ENCODE results near the gene STX7.

The STX7 gene

DNA sequence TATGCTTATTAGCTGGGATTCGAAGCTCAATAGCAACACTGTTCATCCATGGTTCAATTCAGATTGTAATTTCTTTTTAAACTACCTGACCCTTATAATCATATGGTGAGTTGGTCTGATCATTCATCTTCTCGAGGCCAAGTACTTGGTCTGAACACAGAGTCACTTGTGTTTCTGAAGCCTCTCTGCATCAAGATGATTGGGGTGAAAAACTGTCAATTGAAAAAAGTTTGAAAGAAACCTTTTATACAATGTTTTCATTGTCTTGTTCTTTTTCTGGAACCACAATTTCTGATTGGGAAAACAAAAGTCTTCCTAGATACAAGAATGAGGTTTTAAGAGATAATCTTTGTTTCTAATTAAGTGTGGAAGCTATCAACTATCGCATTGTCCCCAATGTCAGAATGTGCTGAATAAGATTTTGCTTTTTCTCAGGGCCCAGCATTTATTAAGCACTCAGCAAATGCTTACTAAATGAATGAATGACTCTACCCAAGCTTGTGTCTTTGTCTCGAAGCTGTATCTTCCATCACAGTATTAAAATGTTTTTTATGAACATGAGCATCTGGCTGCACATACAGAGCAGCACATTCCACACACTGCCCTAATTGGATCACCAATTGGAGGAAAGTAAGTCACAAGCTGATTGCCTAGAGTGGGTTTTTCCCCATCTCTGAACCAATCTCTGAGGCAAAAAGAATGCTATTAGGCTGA, 66.6 kb downstream of the STX7 start:
- peaks cover 3 to 19% (median 10%) of the 10 kb centered on the region in 3 donors for H3K36me3 ChIP-seq
- no peak overlapping the region for H3K4me3 ChIP-seq
- no peak for DNase-seq
- no peaks in the 10 kb centered on the region for H3K27me3 ChIP-seq
- peaks cover 0 to 17% (median 5%) of the 10 kb centered on the region in 3 donors for H3K9me3 ChIP-seq
- no peak overlapping the region for H3K27ac ChIP-seq
- intact Hi-C loops (cut with DNase I; ENCODE audit: low total_unique reads), result no loop called here
- no peaks in the 10 kb centered on the region for H3K4me1 ChIP-seq
- TF ChIP-seq, protein P1, sequence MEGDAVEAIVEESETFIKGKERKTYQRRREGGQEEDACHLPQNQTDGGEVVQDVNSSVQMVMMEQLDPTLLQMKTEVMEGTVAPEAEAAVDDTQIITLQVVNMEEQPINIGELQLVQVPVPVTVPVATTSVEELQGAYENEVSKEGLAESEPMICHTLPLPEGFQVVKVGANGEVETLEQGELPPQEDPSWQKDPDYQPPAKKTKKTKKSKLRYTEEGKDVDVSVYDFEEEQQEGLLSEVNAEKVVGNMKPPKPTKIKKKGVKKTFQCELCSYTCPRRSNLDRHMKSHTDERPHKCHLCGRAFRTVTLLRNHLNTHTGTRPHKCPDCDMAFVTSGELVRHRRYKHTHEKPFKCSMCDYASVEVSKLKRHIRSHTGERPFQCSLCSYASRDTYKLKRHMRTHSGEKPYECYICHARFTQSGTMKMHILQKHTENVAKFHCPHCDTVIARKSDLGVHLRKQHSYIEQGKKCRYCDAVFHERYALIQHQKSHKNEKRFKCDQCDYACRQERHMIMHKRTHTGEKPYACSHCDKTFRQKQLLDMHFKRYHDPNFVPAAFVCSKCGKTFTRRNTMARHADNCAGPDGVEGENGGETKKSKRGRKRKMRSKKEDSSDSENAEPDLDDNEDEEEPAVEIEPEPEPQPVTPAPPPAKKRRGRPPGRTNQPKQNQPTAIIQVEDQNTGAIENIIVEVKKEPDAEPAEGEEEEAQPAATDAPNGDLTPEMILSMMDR (IDR thresholded peaks at IDR 0.05), result no peak

DNA sequence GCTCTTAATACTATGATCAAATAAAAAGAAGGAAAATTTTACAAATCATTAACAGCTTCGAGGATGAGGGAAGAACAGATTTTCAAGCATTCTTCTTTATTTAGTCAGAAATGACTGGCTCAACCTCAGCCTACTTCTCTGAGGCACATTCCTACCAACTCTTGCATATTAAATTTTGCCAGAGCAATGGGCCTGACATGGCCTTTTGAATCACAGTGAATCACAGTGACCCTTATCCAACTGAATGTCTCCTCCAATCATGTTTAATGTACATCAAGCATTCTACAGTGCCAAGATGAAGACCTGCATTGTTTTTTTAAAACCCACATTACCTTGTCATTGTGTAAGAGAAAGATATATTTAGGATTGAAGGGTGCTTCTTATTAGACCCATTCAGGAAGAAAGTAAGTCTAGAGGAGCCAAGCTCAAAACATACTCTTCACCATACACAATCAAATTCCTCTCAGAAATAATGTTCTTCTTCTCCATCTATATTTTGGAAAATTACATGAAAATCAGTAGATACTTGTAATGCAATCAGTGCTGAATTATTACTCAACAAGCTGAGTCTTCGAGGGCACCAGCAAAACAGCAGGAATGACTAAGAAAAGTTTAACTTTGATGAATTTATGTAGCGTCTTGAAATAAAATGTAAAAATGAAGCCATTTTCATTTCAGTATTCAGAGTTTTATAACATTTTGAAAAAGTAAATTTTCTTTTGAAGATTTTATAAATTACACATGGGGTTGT, 67.5 kb downstream of the STX7 start:
- no peak overlapping the region for H3K27ac ChIP-seq
- TF ChIP-seq, protein P1 (IDR thresholded peaks at IDR 0.05), result no peak
- H3K9me3 ChIP-seq, result peaks cover 0 to 17% (median 5%) of the 10 kb centered on the region in 3 donors
- peaks cover 3 to 19% (median 5%) of the 10 kb centered on the region in 3 donors for H3K36me3 ChIP-seq
- no peaks in the 10 kb centered on the region for H3K4me1 ChIP-seq
- intact Hi-C loops (cut with DNase I; ENCODE audit: low total_unique reads), result no loop called here
- no peaks in the 10 kb centered on the region for H3K27me3 ChIP-seq
- no peak overlapping the region for H3K4me3 ChIP-seq
- DNase-seq, result no peak

- Histone ChIP-seq H3K36me3 (peaks cover 0 to 7% (median 0%) of the 10 kb centered on the region in 3 donors), H3K27ac (no peak overlapping the region), H3K4me1 (no peaks in the 10 kb centered on the region), H3K9me3 (peaks cover 0 to 17% (median 5%) of the 10 kb centered on the region in 3 donors), H3K27me3 (no peaks in the 10 kb centered on the region), H3K4me3 (no peak overlapping the region)
- DNase-seq, result no peak
- intact Hi-C loops (cut with DNase I; ENCODE audit: low total_unique reads), result no loop called here
- TF ChIP-seq, protein P1 (IDR thresholded peaks at IDR 0.05), result no peak
Observed at GRCh38 chr6:132443206-132443605, 69.7 kb downstream of the STX7 start.

GRCh38 chr6:132430110-132430509, 82.8 kb downstream of the STX7 start:
- peaks cover 0 to 7% of the 10 kb centered on the region in 2 donors for H3K27me3 ChIP-seq
- H3K9me3 ChIP-seq, result no peaks in the 10 kb centered on the region
- H3K36me3 ChIP-seq, result no peaks in the 10 kb centered on the region
- no peaks in the 10 kb centered on the region for H3K4me1 ChIP-seq
- intact Hi-C loops (cut with DNase I; ENCODE audit: low total_unique reads), result no loop called here
- TF ChIP-seq, protein P1 (IDR thresholded peaks at IDR 0.05), result no peak
- H3K27ac ChIP-seq, result no peak overlapping the region
- no peak overlapping the region for H3K4me3 ChIP-seq
- DNase-seq, result no peak

DNA sequence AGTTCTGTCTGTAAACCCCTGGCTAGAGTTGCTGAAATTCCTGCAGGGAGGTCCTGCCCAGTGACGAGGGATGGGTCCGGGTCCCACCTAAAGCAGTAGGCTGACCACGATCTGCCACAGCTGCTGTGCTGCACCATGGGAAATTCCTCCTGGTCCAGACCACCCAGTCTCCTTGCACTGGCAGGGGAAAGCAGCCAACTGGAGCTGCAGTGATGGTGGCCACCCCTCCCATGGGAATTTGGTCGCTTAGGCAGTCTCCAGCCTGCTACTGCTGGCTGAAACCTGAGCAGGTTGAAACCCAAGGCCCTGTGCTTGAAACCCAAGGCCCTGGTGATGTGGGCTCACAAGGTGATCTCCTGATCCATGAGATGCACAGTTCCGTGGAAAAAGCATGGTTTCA, 87.7 kb downstream of the STX7 start:
- no peak for DNase-seq
- no peaks in the 10 kb centered on the region for H3K4me1 ChIP-seq
- TF ChIP-seq, protein P1 (IDR thresholded peaks at IDR 0.05), result no peak
- no peaks in the 10 kb centered on the region for H3K27me3 ChIP-seq
- no peak overlapping the region for H3K27ac ChIP-seq
- H3K4me3 ChIP-seq, result no peak overlapping the region
- intact Hi-C loops (cut with DNase I; ENCODE audit: low total_unique reads), result no loop called here
- no peaks in the 10 kb centered on the region for H3K36me3 ChIP-seq
- H3K9me3 ChIP-seq, result peaks cover 0 to 24% (median 0%) of the 10 kb centered on the region in 3 donors
